HG03558 (cell line): ENCODE measurements around the gene ERC1.
"Not testable (repeated sequence)": the region's sequence is repeated elsewhere in the genome, so short reads cannot be mapped to it uniquely, and the experiment has no call there.

Experiments
- ATAC-seq: cut with Tn5 transposase; IDR thresholded peaks from one replicate; pipeline ENCODE4 v1.9.1; 2021; ENCODE audit warnings: moderate number of reproducible peaks; ENCODE audit not compliant: unreplicated experiment; ENCODE audit errors: extremely low read depth

ERC1 gene

GRCh38 chr12:1338483-1339177 is 347.6 kb downstream of the ERC1 start:
- ATAC-seq: no peak

- ATAC-seq: not testable (repeated sequence)
Measured at GRCh38 chr12:1339178-1339541, 348.1 kb downstream of the ERC1 start.

GRCh38 chr12:1339618-1340319 is 348.7 kb downstream of the ERC1 start:
- no peak for ATAC-seq

GRCh38 chr12:1341270-1341669 is 350.2 kb downstream of the ERC1 start:
- not testable (repeated sequence) for ATAC-seq

DNA sequence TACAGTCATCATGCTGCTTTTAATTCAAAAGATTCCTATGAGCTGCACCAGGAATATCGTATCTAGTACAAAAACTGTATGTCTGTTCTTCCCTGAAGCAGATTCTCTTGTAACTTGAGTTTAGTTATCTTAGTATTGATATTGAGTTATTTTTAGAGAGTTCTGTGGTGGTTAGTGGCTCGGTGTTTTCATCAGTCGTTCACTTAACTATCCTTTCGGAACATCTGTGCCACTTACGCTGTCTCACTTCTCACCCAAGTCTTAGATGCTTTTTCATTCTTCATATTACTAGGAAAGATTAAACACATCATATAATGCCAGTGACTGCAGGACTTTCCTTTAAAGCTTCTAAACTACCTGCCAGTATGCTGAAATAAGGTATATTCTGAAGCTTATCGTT is 352.4 kb downstream of the ERC1 start:
- ATAC-seq: no peak

DNA sequence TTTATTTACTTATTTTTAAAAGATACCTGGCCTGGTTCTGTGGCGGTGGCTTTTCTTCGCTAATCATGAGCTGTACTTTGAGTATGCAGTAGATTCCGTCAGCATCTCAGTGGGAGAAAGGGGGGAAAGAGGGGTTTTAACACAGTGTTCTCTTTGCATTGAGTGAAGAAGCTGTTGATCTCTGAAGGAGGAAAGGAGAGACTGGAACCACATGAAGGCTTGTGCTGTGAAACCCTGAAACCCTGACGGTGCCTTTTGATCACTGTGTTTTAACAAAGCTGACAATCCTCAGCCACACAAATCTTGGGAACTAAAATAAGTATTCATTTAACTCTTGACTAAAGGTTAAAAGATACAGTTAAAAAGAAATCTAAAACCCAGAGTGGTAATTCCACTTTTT is 353.2 kb downstream of the ERC1 start:
- no peak for ATAC-seq

DNA sequence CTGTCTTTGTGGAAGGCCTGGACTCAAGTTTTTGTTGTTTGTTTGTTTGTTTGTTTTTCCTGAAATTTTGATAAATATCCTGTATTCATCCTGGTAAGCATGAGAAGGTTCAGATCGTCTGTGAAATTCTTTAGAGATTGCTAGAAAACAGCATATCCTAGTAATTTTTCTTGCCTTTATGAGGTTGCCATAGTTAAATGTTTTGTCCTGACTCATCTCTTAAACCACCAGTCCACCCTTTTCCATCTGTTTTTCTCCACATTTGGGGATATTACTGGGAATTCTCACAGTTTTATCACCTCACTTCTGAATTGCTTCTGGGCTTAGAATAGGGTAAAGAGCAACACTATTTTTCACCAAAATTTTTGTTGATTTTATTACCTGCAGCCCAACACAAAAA is 355.1 kb downstream of the ERC1 start:
- no peak for ATAC-seq

DNA sequence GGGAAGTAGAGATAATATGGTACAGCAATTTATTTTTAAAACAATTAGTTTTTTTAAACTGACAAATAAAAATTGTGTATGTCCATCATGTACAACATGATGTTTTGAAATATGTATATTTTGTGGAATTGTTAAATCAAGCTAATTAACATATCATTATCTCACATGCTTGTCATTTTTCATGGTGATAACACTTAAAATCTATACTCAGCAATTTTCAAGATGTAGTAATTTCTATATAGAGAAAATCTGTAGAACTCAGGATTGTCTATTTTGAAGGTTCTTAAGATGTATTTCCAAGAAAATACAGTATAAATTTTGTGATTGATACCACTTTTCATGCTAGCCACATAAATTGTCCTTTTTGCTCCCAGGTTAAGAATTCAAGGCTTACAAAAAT is 356.3 kb downstream of the ERC1 start:
- ATAC-seq: no peak

DNA sequence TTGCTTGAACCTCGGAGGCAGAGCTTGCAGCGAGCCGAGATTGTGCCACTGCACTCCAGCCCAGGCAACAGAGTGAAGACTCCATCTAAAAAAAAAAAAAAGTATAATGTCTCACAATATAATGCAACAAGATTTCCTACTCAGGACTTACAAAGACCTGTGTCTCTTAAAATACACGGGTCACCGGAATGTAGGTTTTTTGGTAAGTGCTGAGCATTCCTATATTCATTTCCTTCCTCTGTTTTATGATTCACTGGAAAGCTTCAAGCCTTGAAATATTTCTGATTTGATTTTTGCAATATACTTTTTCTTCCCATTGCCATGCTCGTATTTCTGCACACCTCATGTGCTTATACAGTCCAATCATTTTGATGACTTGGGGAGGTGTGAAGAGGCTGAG is 357.6 kb downstream of the ERC1 start:
- no peak for ATAC-seq

- ATAC-seq: no peak
Measured at GRCh38 chr12:1350055-1350933, 359.3 kb downstream of the ERC1 start.

- no peak for ATAC-seq
Measured at GRCh38 chr12:1350934-1351240, 359.9 kb downstream of the ERC1 start.

- ATAC-seq: no peak
Measured at GRCh38 chr12:1351926-1352325, 360.9 kb downstream of the ERC1 start.

DNA sequence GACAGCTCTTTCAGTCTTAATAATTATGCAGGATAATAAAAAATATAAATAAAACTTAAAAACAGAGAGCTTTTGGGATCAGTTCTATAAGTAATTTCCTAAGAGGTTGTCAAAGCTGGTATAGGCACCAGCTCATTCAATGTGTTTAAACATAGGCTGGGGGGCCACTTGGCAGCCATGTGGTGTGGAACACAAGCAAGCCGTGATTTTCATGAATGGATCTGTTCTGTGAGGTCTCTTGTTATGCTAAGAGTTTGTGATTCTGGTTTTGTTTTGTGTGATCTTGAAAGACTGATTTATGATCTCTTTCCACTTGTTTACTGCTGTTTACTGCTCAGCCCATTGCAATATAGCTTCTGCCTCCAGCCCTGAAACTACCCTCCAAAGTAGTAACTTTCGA is 362.4 kb downstream of the ERC1 start:
- ATAC-seq: no peak

DNA sequence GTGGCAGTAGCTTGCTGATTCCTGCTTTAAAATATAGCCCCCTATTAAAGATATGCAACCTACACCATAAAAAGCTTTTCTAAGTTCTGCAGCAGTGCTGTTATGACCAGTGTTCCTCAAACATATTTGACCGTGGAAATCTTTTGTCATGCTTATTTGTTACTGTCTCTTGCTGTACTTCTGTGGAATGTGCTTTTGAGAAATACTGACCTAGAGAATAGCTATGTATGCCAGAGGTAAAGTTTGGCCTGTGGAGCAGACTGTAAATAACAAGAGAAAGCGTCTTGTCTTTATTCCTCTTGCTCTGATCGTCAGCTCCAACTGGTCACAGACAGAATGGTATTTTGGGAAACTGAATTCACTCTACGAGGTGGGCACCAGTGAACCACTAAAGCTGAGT is 364.4 kb downstream of the ERC1 start:
- ATAC-seq: no peak

- ATAC-seq: not testable (repeated sequence)
Measured at GRCh38 chr12:1355871-1356270, 364.8 kb downstream of the ERC1 start.

GRCh38 chr12:1356285-1356684 is 365.3 kb downstream of the ERC1 start:
- ATAC-seq: no peak

- ATAC-seq: no peak
Measured at GRCh38 chr12:1357171-1357570, 366.1 kb downstream of the ERC1 start.

GRCh38 chr12:1357711-1358110 is 366.7 kb downstream of the ERC1 start:
- no peak for ATAC-seq

GRCh38 chr12:1360441-1361210 is 369.6 kb downstream of the ERC1 start:
- ATAC-seq: no peak

DNA sequence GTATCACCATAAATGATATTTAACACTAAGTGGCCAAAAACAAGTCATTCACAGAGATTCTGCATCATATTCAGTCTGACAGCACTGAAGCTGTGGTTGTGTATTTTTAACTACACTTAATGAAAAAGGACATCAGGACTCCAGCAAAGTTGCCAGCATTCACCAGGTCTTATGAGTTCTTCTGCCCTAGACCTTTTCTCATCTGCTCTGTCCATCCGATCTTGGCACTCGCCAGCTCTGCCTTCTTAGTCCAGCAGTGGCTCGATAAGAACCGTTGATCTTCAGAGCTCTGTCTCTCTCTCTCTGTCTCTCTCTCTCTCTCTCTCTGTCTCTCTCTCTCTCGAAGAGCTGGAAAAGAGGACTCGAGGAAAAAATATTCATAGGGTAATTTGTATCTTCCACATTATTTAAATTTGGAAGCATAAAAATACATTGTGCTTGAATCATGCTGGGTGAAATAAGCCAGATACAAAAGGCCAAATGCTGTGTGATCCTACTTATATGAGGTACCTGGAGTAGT is 371.2 kb downstream of the ERC1 start:
- ATAC-seq: no peak
